GM23338 (cell line): ENCODE results near the gene ETV6. TPM values are rescaled to one million over a fixed set of nuclear protein-coding genes. Genes with fewer than 3 reads are reported as not detected.

Experiments
- ATAC-seq: fragments of 200-7000 bp; cut with Tn5 transposase; 3 replicates; pipeline ENCODE4 v1.9.1; 2020
- DNase-seq: peaks from one replicate; pipeline ENCODE4 v3.0.0-alpha.2; 2015; ENCODE audit warnings: low spot score
- H2AFZ ChIP-seq: fragments of 200-600 bp; sonication (generic); 2 replicates; pipeline ENCODE4 v1.8.0; 2016; ENCODE audit warnings: antibody characterized with exemption, mild to moderate bottlenecking, moderate library complexity
- H3F3A ChIP-seq: fragments of 200-600 bp; sonication (generic); replicated peaks from 2 replicates; pipeline ENCODE4 v1.8.0; 2017; ENCODE audit warnings: antibody characterized with exemption, mixed run types, low read depth
- H3K27ac ChIP-seq: fragments of 200-600 bp; sonication (generic); 2 replicates; pipeline ENCODE4 v1.6.1; 2016; ENCODE audit warnings: low read depth
- H3K27me3 ChIP-seq: fragments of 200-600 bp; sonication (generic); 2 replicates; pipeline ENCODE4 v1.8.0; 2016; ENCODE audit warnings: mild to moderate bottlenecking, mixed run types, moderate library complexity; ENCODE audit not compliant: insufficient read depth
- H3K36me3 ChIP-seq: fragments of 200-600 bp; sonication (generic); 2 replicates; pipeline ENCODE4 v1.8.0; 2016; ENCODE audit warnings: mild to moderate bottlenecking; ENCODE audit not compliant: insufficient read depth
- H3K4me1 ChIP-seq: fragments of 200-600 bp; sonication (generic); 2 replicates; pipeline ENCODE4 v1.8.0; 2016; ENCODE audit warnings: mild to moderate bottlenecking, moderate library complexity; ENCODE audit not compliant: insufficient read depth
- H3K4me2 ChIP-seq: fragments of 200-600 bp; sonication (generic); 2 replicates; pipeline ENCODE4 v1.7.1; 2017; ENCODE audit warnings: mixed run types
- H3K4me3 ChIP-seq: fragments of 200-600 bp; sonication (generic); 2 replicates; pipeline ENCODE4 v1.6.1; 2016; ENCODE audit warnings: mixed run types
- H3K79me2 ChIP-seq: fragments of 200-600 bp; sonication (generic); replicated peaks from 2 replicates; pipeline ENCODE4 v1.8.0; 2017; ENCODE audit warnings: mild to moderate bottlenecking; ENCODE audit not compliant: insufficient read depth
- H3K9me2 ChIP-seq: fragments of 200-600 bp; sonication (generic); 2 replicates; pipeline ENCODE4 v1.8.0; 2017; ENCODE audit not compliant: insufficient read depth
- H4K20me1 ChIP-seq: fragments of 200-600 bp; sonication (generic); replicated peaks from 2 replicates; pipeline ENCODE4 v1.8.0; 2017; ENCODE audit warnings: mild to moderate bottlenecking; ENCODE audit not compliant: insufficient read depth
- H3K27ac Mint-ChIP-seq: 2 replicates; pipeline ENCODE4 v1.8.0; 2020; ENCODE audit warnings: inconsistent platforms, mild to moderate bottlenecking, moderate library complexity, mixed read lengths
- H3K27me3 Mint-ChIP-seq: 3 replicates; pipeline ENCODE4 v1.8.0; 2022; ENCODE audit warnings: low read depth, mild to moderate bottlenecking, moderate library complexity, mixed read lengths, inconsistent platforms; ENCODE audit not compliant: insufficient read depth, poor library complexity
- H3K36me3 Mint-ChIP-seq: 3 replicates; pipeline ENCODE4 v1.8.0; 2021; ENCODE audit warnings: low read depth, mild to moderate bottlenecking, inconsistent platforms, moderate library complexity, mixed read lengths
- H3K4me1 Mint-ChIP-seq: 3 replicates; pipeline ENCODE4 v1.8.0; 2020; ENCODE audit warnings: mild to moderate bottlenecking, inconsistent platforms, mixed read lengths
- H3K4me3 Mint-ChIP-seq: 3 replicates; pipeline ENCODE4 v1.8.0; 2021; ENCODE audit warnings: moderate library complexity, mild to moderate bottlenecking, inconsistent platforms, mixed read lengths
- H3K9me3 Mint-ChIP-seq: 3 replicates; pipeline ENCODE4 v1.8.0; 2020; ENCODE audit warnings: moderate library complexity, mild to moderate bottlenecking, inconsistent platforms, mixed read lengths
- CREB1 ChIP-seq: fragments of 250-450 bp; sonication (Bioruptor Pico); IDR thresholded peaks from 2 replicates; pipeline ENCODE4 v1.5.0; 2020; ENCODE audit warnings: low read depth, mild to moderate bottlenecking, moderate library complexity
- CTCF ChIP-seq, 2 experiments: fragments of 200-600 bp in 1 of 2; sonication (generic) in 1 of 2; conservative IDR thresholded peaks; 2 replicates each; pipeline versions ENCODE4 v1.5.1 to v1.6.1; 2016 to 2017; ENCODE audit warnings: antibody characterized with exemption in 2 of 2, low read depth in 2 of 2, mild to moderate bottlenecking in 2 of 2, moderate library complexity in 1 of 2
- ETS1 ChIP-seq: IDR thresholded peaks from 2 replicates; pipeline ENCODE4 v1.6.1; 2016; ENCODE audit warnings: antibody characterized with exemption
- EZH2 ChIP-seq: fragments of 200-600 bp; sonication (generic); IDR thresholded peaks from one replicate; pipeline ENCODE4 v1.8.0; 2017; ENCODE audit warnings: antibody characterized with exemption, mild to moderate bottlenecking, low read depth; ENCODE audit not compliant: unreplicated experiment
- EZH2phosphoT487 ChIP-seq: fragments of 200-600 bp; sonication (generic); IDR thresholded peaks from one replicate; pipeline ENCODE4 v1.8.1; 2018; ENCODE audit warnings: antibody characterized with exemption; ENCODE audit not compliant: unreplicated experiment
- JUNB ChIP-seq: IDR thresholded peaks from one replicate; pipeline ENCODE4 v1.6.1; 2016; ENCODE audit warnings: antibody characterized with exemption; ENCODE audit not compliant: unreplicated experiment
- NANOG ChIP-seq: IDR thresholded peaks from 2 replicates; pipeline ENCODE4 v1.6.1; 2016; ENCODE audit warnings: antibody characterized with exemption, borderline replicate concordance
- POLR2AphosphoS5 ChIP-seq: IDR thresholded peaks from 2 replicates; pipeline ENCODE4 v1.6.1; 2016; ENCODE audit warnings: antibody characterized with exemption, low read depth
- REST ChIP-seq: IDR thresholded peaks from one replicate; pipeline ENCODE4 v1.6.1; 2018; ENCODE audit warnings: antibody characterized with exemption; ENCODE audit not compliant: unreplicated experiment
- STAT1 ChIP-seq: IDR thresholded peaks from one replicate; pipeline ENCODE4 v1.6.1; 2016; ENCODE audit warnings: antibody characterized with exemption; ENCODE audit not compliant: unreplicated experiment
- ZNF114 ChIP-seq: fragments of 250-450 bp; sonication (Bioruptor Pico); IDR thresholded peaks from 2 replicates; pipeline ENCODE4 v1.5.0; 2020; ENCODE audit warnings: mild to moderate bottlenecking, moderate library complexity
- ZNF331 ChIP-seq: fragments of 250-450 bp; sonication (Bioruptor Pico); IDR thresholded peaks from 2 replicates; pipeline ENCODE4 v1.5.0; 2020; ENCODE audit warnings: low read depth, mild to moderate bottlenecking, moderate library complexity
- ZNF462 ChIP-seq: fragments of 250-450 bp; sonication (Bioruptor Pico); IDR thresholded peaks from 2 replicates; pipeline ENCODE4 v1.5.0; 2020; ENCODE audit warnings: mild to moderate bottlenecking, moderate library complexity
- polyA plus RNA-seq: library from polyadenylated mRNA; unstranded; fragments of >200 nt; fragmentation: Nextera tagmentation; extraction: Ambion mirVana; gene quantifications from 2 replicates; pipeline ENCODE4 v1.2.1, GENCODE V29; 2016
- total RNA-seq: library from RNA; depleted of rRNA; stranded (reverse); fragments of >200 nt; shearing (Covaris generic); gene quantifications from 2 replicates; pipeline ENCODE4 v1.2.3, GENCODE V29; 2014

The ETV6 gene
- total and polyA plus RNA-seq, 2 experiments from 2014 or later = 7.5 to 15.1 TPM

- DNase-seq (peak; percentile 62), ATAC-seq (peak; percentile 23)
- peaks cover 53% of the 10 kb centered on the region for H3K79me2 ChIP-seq
- peak overlapping the region; percentile 98 for H3K27ac Mint-ChIP-seq
- peak overlapping the region; percentile 92 for H2AFZ ChIP-seq
- H3K4me3 Mint-ChIP-seq = peak overlapping the region; percentile 91
- peaks cover 8% of the 10 kb centered on the region for H3K27me3 Mint-ChIP-seq
- H3K4me1 ChIP-seq = peaks cover 32% of the 10 kb centered on the region
- H3K36me3 Mint-ChIP-seq = no peaks in the 10 kb centered on the region
- peaks cover 44% of the 10 kb centered on the region for H3K4me1 Mint-ChIP-seq
- no peaks in the 10 kb centered on the region for H3K9me3 Mint-ChIP-seq
- H3K9me2 ChIP-seq = no peaks in the 10 kb centered on the region
- TF ChIP-seq ZNF462 (no peak), ZNF114 (CRISPR knock-in tag) (no peak), NANOG (no peak), POLR2AphosphoS5 (no peak), JUNB (no peak), EZH2 (no peak), REST (no peak), STAT1 (no peak), CTCF (conservative IDR thresholded peaks at IDR 0.05; ENCODE audit: low read depth in 2 of 2) (no peak), CREB1 (CRISPR knock-in tag) (no peak), ETS1 (no peak), EZH2phosphoT487 (no peak), ZNF331 (no peak)
- H4K20me1 ChIP-seq = 0 out of 2 replicates have a peak, but pooled peaks cover 6% of the 10 kb centered on the region
- peak overlapping the region; percentile 89 for H3K4me3 ChIP-seq
- H3K4me2 ChIP-seq = peak overlapping the region; percentile 82
- H3K27me3 ChIP-seq = no peaks in the 10 kb centered on the region
- H3F3A ChIP-seq = 0 out of 2 replicates have a peak, but pooled peaks cover 4% of the 10 kb centered on the region
- H3K36me3 ChIP-seq = no peaks in the 10 kb centered on the region
- H3K27ac ChIP-seq = peak overlapping the region; percentile 91; the same call in 1 of the 2 replicates
Observed at GRCh38 chr12:11650286-11651281, 1.1 kb downstream of the ETV6 start.
